ENCODE data around the gene PTPN14.

The PTPN14 gene

DNA sequence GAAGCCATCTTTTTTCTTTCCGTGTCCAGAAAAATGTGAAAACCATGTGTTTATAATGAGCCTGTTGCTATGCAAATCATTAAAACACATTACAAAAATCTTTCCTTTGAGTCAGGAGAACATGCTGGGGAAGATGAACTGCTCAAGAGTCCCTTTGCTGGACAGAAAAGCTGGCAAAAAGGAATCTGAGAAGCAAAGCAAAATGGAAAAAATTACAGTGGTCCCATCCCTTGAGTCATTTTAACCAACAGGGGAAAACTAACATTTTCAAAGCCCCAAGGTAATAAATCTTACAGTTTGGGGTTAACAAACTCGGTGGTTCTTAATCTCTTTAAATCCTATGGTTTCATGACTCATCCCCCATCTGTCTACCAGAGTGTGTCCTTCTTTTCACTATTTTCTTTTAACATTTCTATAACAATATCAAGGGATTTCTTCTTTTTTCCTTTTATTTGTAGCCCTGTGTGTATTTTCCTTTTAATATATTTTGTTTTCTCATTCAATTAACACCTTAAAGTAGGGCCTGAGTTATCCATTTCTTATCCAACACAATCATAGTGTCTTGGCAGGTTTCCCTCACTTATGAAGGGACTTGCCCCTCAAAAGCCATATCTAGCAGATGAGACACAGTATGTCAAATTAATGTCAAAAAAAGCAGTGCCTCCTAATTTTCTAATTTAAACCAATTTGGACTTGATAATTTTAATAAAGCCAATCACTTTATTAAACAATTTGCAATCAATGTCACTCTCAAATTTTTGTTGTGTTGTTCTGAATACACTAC lies 105.4 kb downstream of the PTPN14 start (continued):
- TF ChIP-seq, protein P1, sequence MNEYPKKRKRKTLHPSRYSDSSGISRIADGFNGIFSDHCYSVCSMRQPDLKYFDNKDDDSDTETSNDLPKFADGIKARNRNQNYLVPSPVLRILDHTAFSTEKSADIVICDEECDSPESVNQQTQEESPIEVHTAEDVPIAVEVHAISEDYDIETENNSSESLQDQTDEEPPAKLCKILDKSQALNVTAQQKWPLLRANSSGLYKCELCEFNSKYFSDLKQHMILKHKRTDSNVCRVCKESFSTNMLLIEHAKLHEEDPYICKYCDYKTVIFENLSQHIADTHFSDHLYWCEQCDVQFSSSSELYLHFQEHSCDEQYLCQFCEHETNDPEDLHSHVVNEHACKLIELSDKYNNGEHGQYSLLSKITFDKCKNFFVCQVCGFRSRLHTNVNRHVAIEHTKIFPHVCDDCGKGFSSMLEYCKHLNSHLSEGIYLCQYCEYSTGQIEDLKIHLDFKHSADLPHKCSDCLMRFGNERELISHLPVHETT (tag by site-specific recombination; IDR thresholded peaks at IDR 0.05), result peak; percentile 50; the same call in 1 of the 2 replicates
- TF ChIP-seq ZBTB20 (tag by site-specific recombination; IDR thresholded peaks at IDR 0.05) (no peak), MEIS1 (CRISPR knock-in tag; IDR thresholded peaks at IDR 0.05; ENCODE audit: borderline replicate concordance) (no peak), ZNF138 (tag by site-specific recombination; IDR thresholded peaks at IDR 0.05; ENCODE audit: borderline replicate concordance) (no peak), ZNF670 (tag by site-specific recombination; IDR thresholded peaks at IDR 0.05; ENCODE audit: low read depth) (no peak), FEZF1 (tag by site-specific recombination; IDR thresholded peaks at IDR 0.05) (peak; percentile 56; the same call in 1 of the 2 replicates), ZNF416 (tag by site-specific recombination; IDR thresholded peaks at IDR 0.05) (no peak), PRDM1 (tag by site-specific recombination; IDR thresholded peaks at IDR 0.05) (peak; percentile 48; the same call in 1 of the 2 replicates), ZIC2 (tag by site-specific recombination; IDR thresholded peaks at IDR 0.05) (0 out of 2 replicates have a peak, but pooled peaks have one; percentile 10), GFI1B (tag by site-specific recombination; IDR thresholded peaks at IDR 0.05) (peak; percentile 67; the same call in 1 of the 2 replicates), ZNF658 (tag by site-specific recombination; IDR thresholded peaks at IDR 0.05) (no peak), ZNF366 (tag by site-specific recombination; conservative IDR thresholded peaks at IDR 0.05) (0 out of 2 replicates have a peak, but pooled peaks have one; percentile 35), SCRT2 (tag by site-specific recombination; IDR thresholded peaks at IDR 0.05) (peak; percentile 74), ZNF23 (tag by site-specific recombination; IDR thresholded peaks at IDR 0.05; ENCODE audit: borderline replicate concordance) (no peak)
- TF ChIP-seq, protein P2, sequence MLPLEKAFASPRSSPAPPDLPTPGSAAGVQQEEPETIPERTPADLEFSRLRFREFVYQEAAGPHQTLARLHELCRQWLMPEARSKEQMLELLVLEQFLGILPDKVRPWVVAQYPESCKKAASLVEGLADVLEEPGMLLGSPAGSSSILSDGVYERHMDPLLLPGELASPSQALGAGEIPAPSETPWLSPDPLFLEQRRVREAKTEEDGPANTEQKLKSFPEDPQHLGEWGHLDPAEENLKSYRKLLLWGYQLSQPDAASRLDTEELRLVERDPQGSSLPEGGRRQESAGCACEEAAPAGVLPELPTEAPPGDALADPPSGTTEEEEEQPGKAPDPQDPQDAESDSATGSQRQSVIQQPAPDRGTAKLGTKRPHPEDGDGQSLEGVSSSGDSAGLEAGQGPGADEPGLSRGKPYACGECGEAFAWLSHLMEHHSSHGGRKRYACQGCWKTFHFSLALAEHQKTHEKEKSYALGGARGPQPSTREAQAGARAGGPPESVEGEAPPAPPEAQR (tag by site-specific recombination; IDR thresholded peaks at IDR 0.05), result no peak
- TF ChIP-seq, protein P3, sequence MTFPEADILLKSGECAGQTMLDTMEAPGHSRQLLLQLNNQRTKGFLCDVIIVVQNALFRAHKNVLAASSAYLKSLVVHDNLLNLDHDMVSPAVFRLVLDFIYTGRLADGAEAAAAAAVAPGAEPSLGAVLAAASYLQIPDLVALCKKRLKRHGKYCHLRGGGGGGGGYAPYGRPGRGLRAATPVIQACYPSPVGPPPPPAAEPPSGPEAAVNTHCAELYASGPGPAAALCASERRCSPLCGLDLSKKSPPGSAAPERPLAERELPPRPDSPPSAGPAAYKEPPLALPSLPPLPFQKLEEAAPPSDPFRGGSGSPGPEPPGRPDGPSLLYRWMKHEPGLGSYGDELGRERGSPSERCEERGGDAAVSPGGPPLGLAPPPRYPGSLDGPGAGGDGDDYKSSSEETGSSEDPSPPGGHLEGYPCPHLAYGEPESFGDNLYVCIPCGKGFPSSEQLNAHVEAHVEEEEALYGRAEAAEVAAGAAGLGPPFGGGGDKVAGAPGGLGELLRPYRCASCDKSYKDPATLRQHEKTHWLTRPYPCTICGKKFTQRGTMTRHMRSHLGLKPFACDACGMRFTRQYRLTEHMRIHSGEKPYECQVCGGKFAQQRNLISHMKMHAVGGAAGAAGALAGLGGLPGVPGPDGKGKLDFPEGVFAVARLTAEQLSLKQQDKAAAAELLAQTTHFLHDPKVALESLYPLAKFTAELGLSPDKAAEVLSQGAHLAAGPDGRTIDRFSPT (tag by site-specific recombination; IDR thresholded peaks at IDR 0.05), result peak; percentile 78
- TF ChIP-seq, protein P4, sequence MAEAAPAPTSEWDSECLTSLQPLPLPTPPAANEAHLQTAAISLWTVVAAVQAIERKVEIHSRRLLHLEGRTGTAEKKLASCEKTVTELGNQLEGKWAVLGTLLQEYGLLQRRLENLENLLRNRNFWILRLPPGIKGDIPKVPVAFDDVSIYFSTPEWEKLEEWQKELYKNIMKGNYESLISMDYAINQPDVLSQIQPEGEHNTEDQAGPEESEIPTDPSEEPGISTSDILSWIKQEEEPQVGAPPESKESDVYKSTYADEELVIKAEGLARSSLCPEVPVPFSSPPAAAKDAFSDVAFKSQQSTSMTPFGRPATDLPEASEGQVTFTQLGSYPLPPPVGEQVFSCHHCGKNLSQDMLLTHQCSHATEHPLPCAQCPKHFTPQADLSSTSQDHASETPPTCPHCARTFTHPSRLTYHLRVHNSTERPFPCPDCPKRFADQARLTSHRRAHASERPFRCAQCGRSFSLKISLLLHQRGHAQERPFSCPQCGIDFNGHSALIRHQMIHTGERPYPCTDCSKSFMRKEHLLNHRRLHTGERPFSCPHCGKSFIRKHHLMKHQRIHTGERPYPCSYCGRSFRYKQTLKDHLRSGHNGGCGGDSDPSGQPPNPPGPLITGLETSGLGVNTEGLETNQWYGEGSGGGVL (tag by site-specific recombination; IDR thresholded peaks at IDR 0.05), result 0 out of 2 replicates have a peak, but pooled peaks have one; percentile 20
- TF ChIP-seq, protein P5, sequence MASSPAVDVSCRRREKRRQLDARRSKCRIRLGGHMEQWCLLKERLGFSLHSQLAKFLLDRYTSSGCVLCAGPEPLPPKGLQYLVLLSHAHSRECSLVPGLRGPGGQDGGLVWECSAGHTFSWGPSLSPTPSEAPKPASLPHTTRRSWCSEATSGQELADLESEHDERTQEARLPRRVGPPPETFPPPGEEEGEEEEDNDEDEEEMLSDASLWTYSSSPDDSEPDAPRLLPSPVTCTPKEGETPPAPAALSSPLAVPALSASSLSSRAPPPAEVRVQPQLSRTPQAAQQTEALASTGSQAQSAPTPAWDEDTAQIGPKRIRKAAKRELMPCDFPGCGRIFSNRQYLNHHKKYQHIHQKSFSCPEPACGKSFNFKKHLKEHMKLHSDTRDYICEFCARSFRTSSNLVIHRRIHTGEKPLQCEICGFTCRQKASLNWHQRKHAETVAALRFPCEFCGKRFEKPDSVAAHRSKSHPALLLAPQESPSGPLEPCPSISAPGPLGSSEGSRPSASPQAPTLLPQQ (tag by site-specific recombination; IDR thresholded peaks at IDR 0.05), result 0 out of 2 replicates have a peak, but pooled peaks have one; percentile 48
- TF ChIP-seq, protein P6, sequence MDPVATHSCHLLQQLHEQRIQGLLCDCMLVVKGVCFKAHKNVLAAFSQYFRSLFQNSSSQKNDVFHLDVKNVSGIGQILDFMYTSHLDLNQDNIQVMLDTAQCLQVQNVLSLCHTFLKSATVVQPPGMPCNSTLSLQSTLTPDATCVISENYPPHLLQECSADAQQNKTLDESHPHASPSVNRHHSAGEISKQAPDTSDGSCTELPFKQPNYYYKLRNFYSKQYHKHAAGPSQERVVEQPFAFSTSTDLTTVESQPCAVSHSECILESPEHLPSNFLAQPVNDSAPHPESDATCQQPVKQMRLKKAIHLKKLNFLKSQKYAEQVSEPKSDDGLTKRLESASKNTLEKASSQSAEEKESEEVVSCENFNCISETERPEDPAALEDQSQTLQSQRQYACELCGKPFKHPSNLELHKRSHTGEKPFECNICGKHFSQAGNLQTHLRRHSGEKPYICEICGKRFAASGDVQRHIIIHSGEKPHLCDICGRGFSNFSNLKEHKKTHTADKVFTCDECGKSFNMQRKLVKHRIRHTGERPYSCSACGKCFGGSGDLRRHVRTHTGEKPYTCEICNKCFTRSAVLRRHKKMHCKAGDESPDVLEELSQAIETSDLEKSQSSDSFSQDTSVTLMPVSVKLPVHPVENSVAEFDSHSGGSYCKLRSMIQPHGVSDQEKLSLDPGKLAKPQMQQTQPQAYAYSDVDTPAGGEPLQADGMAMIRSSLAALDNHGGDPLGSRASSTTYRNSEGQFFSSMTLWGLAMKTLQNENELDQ (tag by site-specific recombination; IDR thresholded peaks at IDR 0.05; ENCODE audit: low read depth), result 0 out of 2 replicates have a peak, but pooled peaks have one; percentile 11

Measured in HEK293 (cell line).